Retinal pigment epithelial cell (primary cell): ENCODE results near the gene MADCAM1.

Source experiments
- DNase-seq: peaks from one replicate; pipeline ENCODE4 v3.0.0-alpha.2; 2010; ENCODE audit warnings: low read depth
- H3K4me3 ChIP-seq: 2 replicates; pipeline ENCODE4 v1.5.1; 2011; ENCODE audit warnings: mild to moderate bottlenecking, low read length, control low read depth, moderate library complexity
- TF ChIP-seq, protein P1 (sequence below): conservative IDR thresholded peaks from 2 replicates; pipeline ENCODE4 v1.5.1; 2011; ENCODE audit warnings: low read depth, low read length, control low read depth, inconsistent platforms

The MADCAM1 gene

DNA sequence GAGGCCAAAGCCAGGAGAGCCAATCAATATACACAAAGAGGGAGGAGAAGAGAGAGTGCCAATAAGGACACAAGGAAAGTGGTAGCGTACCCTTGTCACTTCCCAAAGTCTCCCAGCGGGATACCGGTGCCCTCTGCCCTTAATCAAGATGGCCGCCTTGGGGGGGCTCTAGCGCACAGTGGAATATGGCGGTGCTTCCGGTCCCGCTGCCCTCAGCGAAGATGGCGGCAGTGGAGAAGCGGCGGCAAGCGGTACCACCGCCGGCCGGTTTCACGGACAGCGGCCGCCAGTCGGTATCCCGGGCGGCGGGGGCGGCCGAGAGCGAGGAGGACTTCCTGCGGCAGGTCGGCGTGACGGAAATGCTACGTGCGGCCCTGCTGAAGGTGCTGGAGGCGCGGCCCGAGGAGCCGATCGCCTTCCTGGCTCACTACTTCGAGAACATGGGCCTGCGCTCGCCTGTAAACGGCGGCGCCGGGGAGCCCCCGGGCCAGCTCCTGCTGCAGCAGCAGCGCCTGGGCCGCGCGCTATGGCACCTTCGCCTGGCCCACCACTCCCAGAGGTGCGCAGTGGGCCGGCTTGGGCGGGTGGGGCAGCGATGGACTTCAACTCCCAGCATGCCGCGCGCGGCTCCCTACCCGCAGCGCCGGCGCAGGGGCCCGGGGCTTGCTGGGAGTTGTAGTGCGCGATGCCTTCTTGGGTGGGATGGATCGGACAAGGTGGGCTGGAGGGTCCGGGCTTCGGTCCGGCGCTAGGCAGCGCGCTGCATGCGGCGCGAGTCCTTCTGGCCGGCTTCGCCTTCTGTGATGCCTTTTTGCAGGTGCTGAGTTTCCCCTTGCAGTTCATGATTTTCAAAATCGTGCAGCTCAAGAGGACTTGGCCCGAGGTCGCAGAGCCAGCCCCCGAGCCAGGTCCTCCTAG is 11.3 kb downstream of the MADCAM1 start, which contains the start of gene TPGS1:
TSS of gene TPGS1 (plus strand) at position 212 of the 918 bp plus-strand sequence. CDS start at position 222, 10 bp downstream.
- TF ChIP-seq, protein P1, sequence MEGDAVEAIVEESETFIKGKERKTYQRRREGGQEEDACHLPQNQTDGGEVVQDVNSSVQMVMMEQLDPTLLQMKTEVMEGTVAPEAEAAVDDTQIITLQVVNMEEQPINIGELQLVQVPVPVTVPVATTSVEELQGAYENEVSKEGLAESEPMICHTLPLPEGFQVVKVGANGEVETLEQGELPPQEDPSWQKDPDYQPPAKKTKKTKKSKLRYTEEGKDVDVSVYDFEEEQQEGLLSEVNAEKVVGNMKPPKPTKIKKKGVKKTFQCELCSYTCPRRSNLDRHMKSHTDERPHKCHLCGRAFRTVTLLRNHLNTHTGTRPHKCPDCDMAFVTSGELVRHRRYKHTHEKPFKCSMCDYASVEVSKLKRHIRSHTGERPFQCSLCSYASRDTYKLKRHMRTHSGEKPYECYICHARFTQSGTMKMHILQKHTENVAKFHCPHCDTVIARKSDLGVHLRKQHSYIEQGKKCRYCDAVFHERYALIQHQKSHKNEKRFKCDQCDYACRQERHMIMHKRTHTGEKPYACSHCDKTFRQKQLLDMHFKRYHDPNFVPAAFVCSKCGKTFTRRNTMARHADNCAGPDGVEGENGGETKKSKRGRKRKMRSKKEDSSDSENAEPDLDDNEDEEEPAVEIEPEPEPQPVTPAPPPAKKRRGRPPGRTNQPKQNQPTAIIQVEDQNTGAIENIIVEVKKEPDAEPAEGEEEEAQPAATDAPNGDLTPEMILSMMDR, result no peak
- H3K4me3 ChIP-seq, result peak within 1 kb of the TSS; percentile 83
- DNase-seq, result peak; percentile 99

DNA sequence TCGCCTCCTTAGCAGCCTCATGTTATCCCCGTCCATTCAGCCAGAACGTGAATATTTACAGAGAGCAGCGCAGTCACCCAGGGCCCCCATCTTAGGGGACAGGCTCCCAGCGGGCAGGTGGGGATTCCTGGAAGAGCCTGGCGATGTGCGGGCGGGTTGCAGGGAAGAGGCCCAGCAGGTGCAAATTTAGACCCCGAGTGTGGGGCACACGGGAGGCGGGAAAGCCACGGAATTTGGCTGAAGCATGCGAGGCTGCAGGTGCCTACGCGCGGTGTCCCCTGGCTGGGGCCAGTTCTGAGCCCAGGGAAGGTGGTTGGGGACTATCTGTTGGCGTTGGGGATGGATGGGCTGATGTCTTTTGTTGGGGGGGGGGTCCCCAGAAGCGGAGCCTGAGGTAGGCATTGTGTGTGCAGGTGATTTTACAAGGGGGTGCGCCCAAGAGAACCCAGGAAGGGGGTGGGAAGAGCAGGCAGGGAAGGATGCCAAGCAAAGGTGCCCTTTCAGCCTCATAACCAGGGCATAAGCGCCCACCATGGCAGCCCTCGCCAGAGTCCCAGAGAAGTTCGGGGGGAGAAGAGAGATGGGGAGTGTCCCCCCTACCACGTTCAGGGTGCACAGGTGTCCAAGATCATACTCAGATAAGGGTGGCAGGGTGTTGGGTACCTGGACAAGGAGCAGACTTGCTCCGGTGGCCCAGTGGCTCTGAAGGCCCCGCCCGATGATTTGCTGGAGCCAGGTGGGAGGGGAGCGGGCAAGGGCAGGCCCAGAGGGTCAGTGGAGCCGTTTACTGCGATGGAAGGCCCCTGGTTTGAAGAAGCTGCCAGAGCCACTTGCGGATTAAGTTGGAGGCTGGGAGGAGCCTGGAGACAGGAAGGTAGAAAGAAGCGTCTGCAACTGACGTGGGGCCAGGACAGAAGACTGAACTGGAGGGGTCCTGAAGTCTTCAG is 12.2 kb downstream of the MADCAM1 start:
- no peak for DNase-seq
- TF ChIP-seq, protein P1, result no peak
- H3K4me3 ChIP-seq, result peak overlapping the region; percentile 83

DNA sequence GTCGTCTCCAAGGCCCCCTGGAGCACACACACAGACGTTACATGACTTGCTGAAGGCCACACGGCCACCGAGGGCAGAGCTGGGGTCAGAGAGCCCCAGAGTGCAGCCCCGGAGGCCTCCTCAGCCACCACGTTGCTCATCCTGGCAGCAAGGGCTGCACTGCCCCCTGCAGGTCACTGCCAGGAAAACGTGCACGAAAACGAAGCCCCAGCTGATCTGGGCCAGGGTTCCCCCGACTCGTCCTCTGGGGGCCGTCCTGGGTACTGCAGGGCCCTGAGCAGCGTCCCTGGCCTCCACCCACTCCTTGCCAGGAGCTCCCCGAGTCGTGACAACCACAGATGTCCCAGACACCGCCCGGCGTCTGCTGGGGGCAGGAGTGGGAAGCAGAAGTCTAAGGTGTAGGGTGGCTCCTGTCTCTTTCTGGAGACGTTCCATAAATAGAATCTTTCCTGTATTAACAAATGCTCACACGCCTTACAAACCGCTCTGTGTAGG is 14.4 kb downstream of the MADCAM1 start:
- DNase-seq, result no peak
- TF ChIP-seq, protein P1, result peak; percentile 98
- H3K4me3 ChIP-seq, result no peak overlapping the region

DNA sequence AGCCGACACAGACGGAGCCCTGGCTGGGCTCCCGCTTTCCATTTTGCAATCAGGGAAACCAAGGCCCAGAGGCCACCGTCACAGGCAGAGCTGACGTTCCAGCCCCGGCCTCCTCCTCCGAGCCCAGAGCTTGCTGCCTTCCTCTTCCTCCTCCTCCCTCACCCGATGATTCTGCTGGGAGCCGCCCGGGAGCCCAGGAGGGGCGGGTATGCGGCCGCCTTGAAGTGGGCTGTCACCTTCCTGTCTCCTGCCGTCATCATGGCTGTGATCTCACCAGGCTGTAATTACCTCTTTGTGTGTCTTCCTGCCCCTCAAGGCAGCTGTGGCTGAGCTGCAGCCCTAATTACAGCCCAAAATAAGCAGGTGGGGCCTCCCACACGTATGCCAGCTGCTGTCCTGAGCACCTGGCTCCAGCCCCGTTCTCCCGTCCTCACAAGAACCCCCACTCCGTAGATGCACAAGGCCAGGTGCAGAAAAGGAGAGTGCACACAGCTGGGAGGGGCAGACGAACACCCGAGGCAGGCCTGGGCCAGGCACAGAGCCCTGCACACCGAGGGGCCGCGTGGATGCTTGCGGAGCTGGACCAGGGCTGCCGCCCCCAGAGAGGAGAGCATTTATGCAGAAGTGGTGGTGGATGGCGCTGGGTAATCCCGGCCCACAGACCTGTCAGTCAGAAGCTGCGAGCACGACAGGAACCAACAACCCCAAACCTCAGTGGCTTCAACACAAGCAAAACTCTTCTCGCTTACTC is 15.0 kb downstream of the MADCAM1 start:
- DNase-seq, result no peak
- TF ChIP-seq, protein P1, result no peak
- no peak overlapping the region for H3K4me3 ChIP-seq

DNA sequence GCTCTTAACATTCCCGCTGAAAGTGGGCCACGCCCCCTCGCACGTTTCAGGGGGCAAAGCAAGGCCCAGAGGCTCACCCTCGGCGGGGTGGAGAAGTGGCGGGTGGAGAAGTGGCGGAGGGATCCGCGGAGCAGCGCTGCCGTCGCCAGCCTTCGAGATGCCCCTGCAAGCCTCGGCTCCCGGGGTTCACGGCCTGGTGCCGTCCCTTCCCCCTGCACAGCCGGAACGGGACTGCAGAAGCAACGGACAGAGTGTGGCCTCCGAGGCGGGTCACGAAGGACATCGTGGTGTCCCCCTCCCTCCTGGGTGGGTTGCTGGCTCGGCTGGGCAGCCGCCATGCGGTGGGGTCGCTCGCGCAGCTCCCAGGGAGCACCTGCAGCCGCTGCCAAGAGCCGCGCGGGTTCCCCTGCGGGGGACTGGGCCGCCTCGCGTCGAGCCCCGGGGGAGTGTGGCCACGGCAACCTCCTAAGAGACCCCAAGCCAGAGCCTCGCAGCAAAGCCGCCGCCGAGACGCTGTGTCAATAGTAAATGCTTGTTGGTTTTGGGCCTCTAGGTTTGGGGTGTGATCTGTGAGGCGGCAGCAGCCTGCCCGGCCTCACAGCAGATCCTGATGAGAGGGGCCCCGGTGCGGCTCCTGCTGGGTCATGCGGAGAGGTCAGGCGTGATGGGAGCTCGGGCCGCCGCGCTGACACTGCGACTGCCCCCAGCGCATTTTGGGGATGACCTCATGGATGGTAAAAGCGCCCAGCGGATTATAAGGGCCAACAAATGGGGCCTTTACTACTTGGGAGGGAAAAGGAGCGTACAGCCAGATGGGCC is 16.5 kb downstream of the MADCAM1 start:
- no peak for DNase-seq
- TF ChIP-seq, protein P1, result no peak
- no peak overlapping the region for H3K4me3 ChIP-seq
